CD14-positive monocyte (primary cell): ENCODE results near the gene SYTL4. TPM values are rescaled to one million over a fixed set of nuclear protein-coding genes. Genes with fewer than 3 reads are reported as not detected.

Source experiments
- DNase-seq, 3 donors: peaks; one replicate each; pipeline ENCODE4 v3.0.0-alpha.2; 2011 to 2022
- H2AFZ ChIP-seq: 2 replicates; pipeline ENCODE4 v1.6.0; 2012; ENCODE audit warnings: mild to moderate bottlenecking, low read depth, low read length, inconsistent platforms; ENCODE audit not compliant: insufficient read depth, poor library complexity, severe bottlenecking
- H3K27ac ChIP-seq, 2 donors: 1 replicate in 1 of 2; 2 replicates in 1 of 2; pipeline ENCODE4 v1.5.1; 2012 to 2013; ENCODE audit warnings: low read length in 2 of 2, control low read depth in 1 of 2, inconsistent platforms in 1 of 2, low read depth in 1 of 2, mild to moderate bottlenecking in 1 of 2
- H3K27me3 ChIP-seq, 2 donors: one replicate each; pipeline versions ENCODE4 v1.6.0 to v1.6.1; 2011 to 2013; ENCODE audit warnings: low read length in 2 of 2; ENCODE audit not compliant: control insufficient read depth in 2 of 2, insufficient read depth in 2 of 2
- H3K36me3 ChIP-seq, 2 donors: replicated peaks in 1 of 2; 1 replicate in 1 of 2; 2 replicates in 1 of 2; pipeline versions ENCODE4 v1.5.1 to v1.6.1; 2012 to 2013; ENCODE audit warnings: low read length in 2 of 2, control low read depth in 1 of 2, inconsistent platforms in 1 of 2, mild to moderate bottlenecking in 1 of 2; ENCODE audit not compliant: insufficient read depth in 2 of 2, control insufficient read depth in 1 of 2
- H3K4me1 ChIP-seq, 2 donors: 1 replicate in 1 of 2; 2 replicates in 1 of 2; pipeline versions ENCODE4 v1.5.1 to v1.6.1; 2012 to 2013; ENCODE audit warnings: low read length in 2 of 2, control low read depth in 1 of 2, inconsistent platforms in 1 of 2, mild to moderate bottlenecking in 1 of 2, moderate library complexity in 1 of 2; ENCODE audit not compliant: insufficient read depth in 2 of 2, control insufficient read depth in 1 of 2
- H3K4me2 ChIP-seq: replicated peaks from 2 replicates; pipeline ENCODE3; 2012; ENCODE audit warnings: low read length, moderate library complexity, mild to moderate bottlenecking; ENCODE audit not compliant: poor library complexity, severe bottlenecking; ENCODE audit errors: extremely low read depth
- H3K4me3 ChIP-seq, 3 experiments: fragments of 200-600 bp in 1 of 3; sonication (generic) in 1 of 3; replicated peaks in 1 of 3; 1 replicate in 2 of 3; 2 replicates in 1 of 3; pipeline ENCODE4 v1.5.1; 2011 to 2013; ENCODE audit warnings: low read length in 3 of 3, mild to moderate bottlenecking in 3 of 3, control low read depth in 2 of 3, low read depth in 2 of 3, inconsistent platforms in 1 of 3, moderate library complexity in 1 of 3
- H3K79me2 ChIP-seq: 2 replicates; pipeline ENCODE4 v1.6.0; 2012; ENCODE audit warnings: mild to moderate bottlenecking, control low read depth, inconsistent platforms, low read length, moderate library complexity; ENCODE audit not compliant: insufficient read depth
- H3K9ac ChIP-seq: 2 replicates; pipeline ENCODE4 v1.6.0; 2017; ENCODE audit warnings: low read length, mild to moderate bottlenecking; ENCODE audit not compliant: insufficient read depth, poor library complexity, severe bottlenecking
- H3K9me3 ChIP-seq, 2 donors: replicated peaks in 1 of 2; 1 replicate in 1 of 2; 2 replicates in 1 of 2; pipeline versions ENCODE4 v1.5.1 to v1.6.1; 2012 to 2013; ENCODE audit warnings: low read length in 2 of 2, control low read depth in 1 of 2; ENCODE audit not compliant: control insufficient read depth in 1 of 2, insufficient read depth in 1 of 2
- H4K20me1 ChIP-seq: 2 replicates; pipeline ENCODE4 v1.6.0; 2012; ENCODE audit warnings: mild to moderate bottlenecking, low read length, control low read depth, moderate library complexity; ENCODE audit not compliant: insufficient read depth
- H3K27ac Mint-ChIP-seq, 7 donors: one replicate each; pipeline ENCODE4 v1.8.0; 2020; ENCODE audit warnings: mild to moderate bottlenecking in 7 of 7, mixed read lengths in 7 of 7, moderate library complexity in 6 of 7, inconsistent platforms in 2 of 7
- H3K27me3 Mint-ChIP-seq, 3 donors: one replicate each; pipeline ENCODE4 v1.8.0; 2021 to 2022; ENCODE audit warnings: low read depth in 3 of 3, mild to moderate bottlenecking in 3 of 3, mixed read lengths in 3 of 3, moderate library complexity in 3 of 3, inconsistent platforms in 1 of 3
- H3K36me3 Mint-ChIP-seq, 2 donors: one replicate each; pipeline ENCODE4 v1.8.0; 2020; ENCODE audit warnings: mixed read lengths in 2 of 2, inconsistent platforms in 1 of 2, mild to moderate bottlenecking in 1 of 2
- H3K4me1 Mint-ChIP-seq: one replicate; pipeline ENCODE4 v1.8.0; 2020; ENCODE audit warnings: mild to moderate bottlenecking, mixed read lengths
- H3K4me3 Mint-ChIP-seq, 2 donors: one replicate each; pipeline ENCODE4 v1.8.0; 2020; ENCODE audit warnings: mild to moderate bottlenecking in 2 of 2, mixed read lengths in 2 of 2, moderate library complexity in 1 of 2
- H3K9me3 Mint-ChIP-seq, 7 donors: one replicate each; pipeline ENCODE4 v1.8.0; 2020 to 2022; ENCODE audit warnings: mixed read lengths in 7 of 7, mild to moderate bottlenecking in 6 of 7, moderate library complexity in 6 of 7, inconsistent platforms in 2 of 7
- CTCF ChIP-seq: fragments of 200-600 bp; IDR thresholded peaks from one replicate; pipeline ENCODE4 v1.8.0; 2022; ENCODE audit warnings: antibody characterized with exemption, mild to moderate bottlenecking
- WGBS: methylation state at CpG from one replicate; pipeline ENCODE4 v1.1.5; 2013; ENCODE audit warnings: missing lambda C conversion rate; ENCODE audit not compliant: insufficient coverage; 5-methylcytosine and 5-hydroxymethylcytosine counted together
- intact Hi-C, 2 donors: fragments of 100-400 bp; cut with micrococcal nuclease; formaldehyde crosslinking; loops; one replicate each; pipeline versions ENCODE4 v1.15.0 to v1.15.1; 2023
- polyA plus RNA-seq, 3 donors: library from polyadenylated mRNA; depleted of rRNA in 1 of 3; unstranded in 2 of 3; stranded (reverse) in 1 of 3; fragments of 300-500 nt in 2 of 3; fragments of >200 nt in 1 of 3; fragmentation: Illumina TruSeq in 2 of 3; gene quantifications; 1 replicate in 2 of 3; 2 replicates in 1 of 3; pipeline ENCODE4 v1.2.3, GENCODE V29; 2012 to 2021

SYTL4 gene
- polyA plus RNA-seq, 3 donors = 0.17 TPM; not detected in 2

- H3K36me3 ChIP-seq = no peaks in the 10 kb centered on the region
- H3K9ac ChIP-seq = no peak overlapping the region
- no peaks in the 10 kb centered on the region for H3K79me2 ChIP-seq
- TF ChIP-seq CTCF = no peak
- H3K9me3 Mint-ChIP-seq = peaks cover 0 to 2% (median 0%) of the 10 kb centered on the region in 7 donors
- H3K4me1 ChIP-seq = no peaks in the 10 kb centered on the region
- H3K27me3 ChIP-seq = peaks cover 0 to 10% of the 10 kb centered on the region in 2 donors
- DNase-seq = no peak
- no peaks in the 10 kb centered on the region for H4K20me1 ChIP-seq
- H3K36me3 Mint-ChIP-seq = no peaks in the 10 kb centered on the region
- H2AFZ ChIP-seq = no peak overlapping the region
- H3K9me3 ChIP-seq = no peaks in the 10 kb centered on the region
- H3K4me3 ChIP-seq = no peak overlapping the region
- no peak overlapping the region for H3K4me3 Mint-ChIP-seq
- H3K27ac Mint-ChIP-seq = no peak overlapping the region
- no peak overlapping the region for H3K27ac ChIP-seq
- peaks cover 0 to 24% (median 15%) of the 10 kb centered on the region in 3 donors for H3K27me3 Mint-ChIP-seq
- intact Hi-C loops = no loop called here
- no CpG with 5 or more reads among the region's 3 CpGs for WGBS
- no peak overlapping the region for H3K4me2 ChIP-seq
- no peaks in the 10 kb centered on the region for H3K4me1 Mint-ChIP-seq
Observed at GRCh38 chrX:100658941-100659381, 73.0 kb downstream of the SYTL4 start.

GRCh38 chrX:100654261-100654660, 77.7 kb downstream of the SYTL4 start:
- no peak overlapping the region for H2AFZ ChIP-seq
- intact Hi-C loops = no loop called here
- H3K27ac Mint-ChIP-seq = no peak overlapping the region

More at GRCh38 chrX:100654261-100654660, 77.7 kb downstream of the SYTL4 start:
- Mint-ChIP-seq H3K4me1 (no peaks in the 10 kb centered on the region), H3K4me3 (no peak overlapping the region), H3K27me3 (peaks cover 4 to 28% (median 22%) of the 10 kb centered on the region in 3 donors), H3K36me3 (no peaks in the 10 kb centered on the region), H3K9me3 (peaks cover 0 to 3% (median 0%) of the 10 kb centered on the region in 7 donors)
- H3K9ac ChIP-seq = no peak overlapping the region
- no peak overlapping the region for H3K27ac ChIP-seq
- H3K27me3 ChIP-seq = peaks cover 5 to 20% of the 10 kb centered on the region in 2 donors
- H3K9me3 ChIP-seq = no peaks in the 10 kb centered on the region
- no peak overlapping the region for H3K4me2 ChIP-seq
- no peak for TF ChIP-seq CTCF
- no peaks in the 10 kb centered on the region for H3K4me1 ChIP-seq
- DNase-seq = no peak
- H3K36me3 ChIP-seq = no peaks in the 10 kb centered on the region
- H4K20me1 ChIP-seq = no peaks in the 10 kb centered on the region
- no peak overlapping the region for H3K4me3 ChIP-seq
- no peaks in the 10 kb centered on the region for H3K79me2 ChIP-seq
- 50% methylated on average over 1 of the region's 3 CpGs for WGBS
